Activated B cell treated with CpG ODN at 0.5 μM for 24 hours (primary cell): ENCODE data around the gene DNAI4. TPM values are rescaled to one million over a fixed set of nuclear protein-coding genes. Genes with fewer than 3 reads are reported as not detected.

Experiments
- ATAC-seq: fragments of 200-7000 bp; cut with Tn5 transposase; one replicate; pipeline ENCODE4 v1.10.0; 2021; ENCODE audit warnings: low read depth, mild to moderate bottlenecking, moderate library complexity
- CTCF ChIA-PET: fragments of 350-600 bp; sonication (Branson Sonifier 250); formaldehyde crosslinking; loops from one replicate; lab custom pipeline; 2021; ENCODE audit warnings: antibody characterized with exemption; lab: Charles Lee
- POLR2A ChIA-PET: fragments of 350-600 bp; sonication (Branson Sonifier 250); formaldehyde crosslinking; loops from one replicate; lab custom pipeline; 2021; ENCODE audit warnings: antibody characterized with exemption; lab: Charles Lee
- DNase-seq: peaks from one replicate; pipeline ENCODE4 v3.0.0; 2022
- H3K27ac Mint-ChIP-seq: one replicate; pipeline ENCODE4 v1.8.0; 2020; ENCODE audit warnings: mixed read lengths
- H3K27me3 Mint-ChIP-seq: one replicate; pipeline ENCODE4 v1.8.0; 2021; ENCODE audit warnings: mixed read lengths
- H3K36me3 Mint-ChIP-seq: one replicate; pipeline ENCODE4 v1.8.0; 2021; ENCODE audit warnings: low read depth, mixed read lengths
- H3K4me1 Mint-ChIP-seq: one replicate; pipeline ENCODE4 v1.8.0; 2021; ENCODE audit warnings: mixed read lengths
- H3K4me3 Mint-ChIP-seq: one replicate; pipeline ENCODE4 v1.8.0; 2020; ENCODE audit warnings: mild to moderate bottlenecking, mixed read lengths
- H3K9me3 Mint-ChIP-seq: one replicate; pipeline ENCODE4 v1.8.0; 2020; ENCODE audit warnings: mixed read lengths
- intact Hi-C: fragments of 100-400 bp; cut with micrococcal nuclease; formaldehyde crosslinking; loops from one replicate; pipeline ENCODE4 v1.15.1; 2024
- total RNA-seq: library from RNA; stranded (reverse); gene quantifications from 2 replicates; pipeline ENCODE4 v1.2.3, GENCODE V29; 2022
- TF ChIP-seq, protein P1 (sequence below): fragments of 200-600 bp; IDR thresholded peaks from one replicate; pipeline ENCODE4 v1.8.0; 2022; ENCODE audit warnings: antibody characterized with exemption, mild to moderate bottlenecking

The DNAI4 gene
- total RNA-seq, 1 donor from 2014 or later, result 0.75 TPM

DNA sequence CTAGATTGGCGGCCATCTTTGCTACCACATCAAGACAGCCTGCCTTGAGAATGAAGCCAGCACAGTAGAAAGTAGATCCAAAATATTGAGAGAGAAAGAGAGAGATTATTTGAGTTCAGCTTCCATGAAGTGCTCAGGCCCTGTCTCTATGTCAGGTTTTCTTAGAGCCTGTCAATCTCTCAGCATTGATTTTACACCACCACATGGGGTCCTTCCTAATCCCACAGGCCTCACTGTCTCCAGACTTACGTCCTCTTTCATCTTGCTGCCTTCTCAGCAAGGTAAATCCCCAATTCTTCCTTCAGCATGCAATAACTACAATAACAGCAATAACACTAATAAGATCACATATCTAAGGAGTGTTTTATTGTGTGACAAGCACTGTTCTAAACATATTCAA is 151.4 kb downstream of the DNAI4 start:
- TF ChIP-seq, protein P1, sequence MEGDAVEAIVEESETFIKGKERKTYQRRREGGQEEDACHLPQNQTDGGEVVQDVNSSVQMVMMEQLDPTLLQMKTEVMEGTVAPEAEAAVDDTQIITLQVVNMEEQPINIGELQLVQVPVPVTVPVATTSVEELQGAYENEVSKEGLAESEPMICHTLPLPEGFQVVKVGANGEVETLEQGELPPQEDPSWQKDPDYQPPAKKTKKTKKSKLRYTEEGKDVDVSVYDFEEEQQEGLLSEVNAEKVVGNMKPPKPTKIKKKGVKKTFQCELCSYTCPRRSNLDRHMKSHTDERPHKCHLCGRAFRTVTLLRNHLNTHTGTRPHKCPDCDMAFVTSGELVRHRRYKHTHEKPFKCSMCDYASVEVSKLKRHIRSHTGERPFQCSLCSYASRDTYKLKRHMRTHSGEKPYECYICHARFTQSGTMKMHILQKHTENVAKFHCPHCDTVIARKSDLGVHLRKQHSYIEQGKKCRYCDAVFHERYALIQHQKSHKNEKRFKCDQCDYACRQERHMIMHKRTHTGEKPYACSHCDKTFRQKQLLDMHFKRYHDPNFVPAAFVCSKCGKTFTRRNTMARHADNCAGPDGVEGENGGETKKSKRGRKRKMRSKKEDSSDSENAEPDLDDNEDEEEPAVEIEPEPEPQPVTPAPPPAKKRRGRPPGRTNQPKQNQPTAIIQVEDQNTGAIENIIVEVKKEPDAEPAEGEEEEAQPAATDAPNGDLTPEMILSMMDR, result no peak
- Mint-ChIP-seq H3K27me3 (no peaks in the 10 kb centered on the region), H3K27ac (no peak overlapping the region), H3K4me3 (no peak overlapping the region), H3K4me1 (no peaks in the 10 kb centered on the region), H3K9me3 (no peaks in the 10 kb centered on the region), H3K36me3 (no peaks in the 10 kb centered on the region)
- ChIA-PET POLR2A (no interaction called here), CTCF (no interaction called here)
- intact Hi-C loops, result no loop called here
- ATAC-seq (no peak), DNase-seq (no peak)

DNA sequence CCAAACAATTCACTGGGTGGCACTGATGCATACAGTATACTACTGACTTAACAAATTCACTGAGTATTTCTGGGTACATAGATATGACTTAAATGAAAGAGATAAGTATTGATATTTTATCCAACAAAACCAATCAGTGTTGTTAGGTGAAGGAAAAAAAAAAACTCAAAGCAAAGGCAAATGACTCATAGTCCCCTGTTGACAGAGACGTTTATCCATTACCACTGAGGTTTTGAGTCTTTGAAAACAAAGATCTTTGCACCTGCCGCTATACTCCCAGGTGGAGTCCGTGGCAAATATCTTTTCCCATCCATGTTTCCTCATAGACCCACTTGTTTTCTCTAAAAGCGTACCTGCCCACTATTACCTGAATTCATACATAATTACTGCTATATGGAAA is 154.0 kb downstream of the DNAI4 start:
- H3K9me3 Mint-ChIP-seq, result no peaks in the 10 kb centered on the region
- ChIA-PET CTCF (no interaction called here), POLR2A (no interaction called here)
- no peaks in the 10 kb centered on the region for H3K36me3 Mint-ChIP-seq
- H3K27me3 Mint-ChIP-seq, result no peaks in the 10 kb centered on the region
- no peak for DNase-seq
- intact Hi-C loops, result no loop called here
- H3K4me1 Mint-ChIP-seq, result no peaks in the 10 kb centered on the region
- TF ChIP-seq, protein P1, result no peak
- no peak overlapping the region for H3K27ac Mint-ChIP-seq
- H3K4me3 Mint-ChIP-seq, result no peak overlapping the region
- no peak for ATAC-seq

DNA sequence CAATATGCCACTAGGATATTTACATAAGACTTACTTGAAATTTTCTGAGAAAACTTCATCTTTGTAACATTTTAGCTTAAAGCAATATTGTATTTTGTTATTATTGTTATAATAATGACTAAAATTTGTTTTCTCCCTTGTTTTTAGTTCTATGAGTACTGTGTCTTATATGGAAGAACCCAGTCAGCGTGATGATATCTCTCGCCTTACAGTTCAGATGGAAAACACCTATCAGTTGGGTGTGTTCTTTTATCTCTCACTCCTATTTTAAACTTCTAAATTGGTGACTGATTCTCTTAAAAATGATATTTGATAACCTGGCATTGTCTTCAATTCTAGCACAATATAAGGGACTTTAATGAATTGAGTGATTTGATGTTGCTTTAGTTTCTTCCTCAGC is 154.4 kb downstream of the DNAI4 start:
- ATAC-seq (no peak), DNase-seq (no peak)
- intact Hi-C loops, result no loop called here
- CTCF ChIA-PET, result no interaction called here
- H3K27ac Mint-ChIP-seq, result no peak overlapping the region
- H3K36me3 Mint-ChIP-seq, result no peaks in the 10 kb centered on the region
- TF ChIP-seq, protein P1, result no peak
- H3K27me3 Mint-ChIP-seq, result no peaks in the 10 kb centered on the region
- no peak overlapping the region for H3K4me3 Mint-ChIP-seq
- POLR2A ChIA-PET, result no interaction called here
- no peaks in the 10 kb centered on the region for H3K9me3 Mint-ChIP-seq
- H3K4me1 Mint-ChIP-seq, result no peaks in the 10 kb centered on the region

DNA sequence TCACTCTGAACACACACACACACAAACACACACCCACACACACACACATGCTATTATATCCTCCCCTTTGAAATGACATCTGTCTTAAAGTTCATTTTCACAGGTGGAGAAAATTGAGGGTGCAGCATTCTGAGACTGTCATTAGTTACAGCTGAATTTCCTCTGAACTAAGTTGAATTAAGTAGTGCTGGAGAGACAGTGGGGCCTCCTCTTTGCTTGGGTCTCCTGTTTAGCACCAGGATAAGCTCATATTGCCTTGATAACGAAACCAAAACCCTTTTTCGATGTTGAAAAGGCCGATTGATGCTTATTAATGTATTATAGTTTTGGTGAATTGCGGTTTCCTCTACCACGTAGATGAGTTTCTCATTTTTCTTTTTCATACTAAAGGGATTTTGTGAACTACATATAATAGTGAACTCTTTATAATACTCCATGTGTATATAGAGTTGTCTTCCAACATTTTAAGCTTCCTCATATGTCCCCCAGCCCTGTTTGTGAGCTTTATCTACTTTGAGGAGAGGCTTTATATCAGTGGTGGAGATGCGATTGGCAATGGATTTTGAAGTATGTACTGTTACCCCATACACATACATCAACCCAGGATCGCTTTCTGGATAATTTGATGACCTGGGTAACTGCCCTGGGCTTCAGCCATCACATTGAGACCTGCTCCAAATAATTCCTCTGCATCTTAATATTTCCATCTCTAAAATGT is 155.0 kb downstream of the DNAI4 start:
- no peak for ATAC-seq
- POLR2A ChIA-PET, result interaction anchor here (0.6 kb wide), 1 partner anchor 486 kb away, joined by 3 read pairs; no protein-coding TSS in a partner anchor

DNA sequence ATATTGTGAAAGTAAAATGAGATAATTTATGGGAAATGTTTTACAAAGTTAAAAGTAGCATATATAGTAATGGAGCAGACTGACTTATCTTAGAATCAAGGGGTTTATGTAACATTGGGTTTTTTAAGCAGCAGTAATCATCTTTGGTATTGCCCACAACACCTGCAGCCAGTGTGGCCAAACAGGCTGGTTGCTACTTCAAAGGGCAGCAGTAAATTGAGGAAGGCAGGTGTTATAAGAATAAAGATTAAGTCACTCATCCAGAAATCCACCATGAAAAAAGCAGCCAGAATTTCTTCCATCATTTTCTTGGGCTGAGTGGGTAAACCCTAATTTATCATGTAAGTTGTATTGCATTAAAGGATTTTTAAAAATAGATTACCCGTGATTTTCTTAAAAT is 155.7 kb downstream of the DNAI4 start:
- no peak for DNase-seq
- no peaks in the 10 kb centered on the region for H3K36me3 Mint-ChIP-seq
- H3K4me3 Mint-ChIP-seq, result no peak overlapping the region
- TF ChIP-seq, protein P1, result no peak
- ATAC-seq, result no peak
- H3K4me1 Mint-ChIP-seq, result no peaks in the 10 kb centered on the region
- no peak overlapping the region for H3K27ac Mint-ChIP-seq
- intact Hi-C loops, result loop anchor here (10.0 kb wide), 1 partner anchor 996 kb away; no protein-coding TSS in a partner anchor
- no peaks in the 10 kb centered on the region for H3K27me3 Mint-ChIP-seq
- ChIA-PET POLR2A (interaction anchor here (0.6 kb wide), 1 partner anchor 485 kb away, joined by 3 read pairs; no protein-coding TSS in a partner anchor), CTCF (no interaction called here)
- H3K9me3 Mint-ChIP-seq, result no peaks in the 10 kb centered on the region

More for the DNA sequence above, 155.0 kb downstream of the DNAI4 start:
- no peak overlapping the region for H3K4me3 Mint-ChIP-seq
- no peaks in the 10 kb centered on the region for H3K27me3 Mint-ChIP-seq
- CTCF ChIA-PET, result no interaction called here
- TF ChIP-seq, protein P1, result no peak
- no peak overlapping the region for H3K27ac Mint-ChIP-seq
- no peaks in the 10 kb centered on the region for H3K4me1 Mint-ChIP-seq
- no peaks in the 10 kb centered on the region for H3K36me3 Mint-ChIP-seq
- H3K9me3 Mint-ChIP-seq, result no peaks in the 10 kb centered on the region
- no peak for DNase-seq
- intact Hi-C loops, result loop anchor here (10.0 kb wide), 1 partner anchor 995 kb away; no protein-coding TSS in a partner anchor
